Vagina (tissue), 2 donors: ENCODE results near the gene NELL1. TPM values are rescaled to one million over a fixed set of nuclear protein-coding genes. Genes with fewer than 3 reads are reported as not detected.

ENCODE experiments used
- DNase-seq, 2 donors: peaks; one replicate each; pipeline ENCODE4 v3.0.0-alpha.2; 2017; ENCODE audit errors: extremely low spot score in 2 of 2
- H3K27ac ChIP-seq: fragments of 200-600 bp; sonication (generic); one replicate; pipeline ENCODE4 v1.5.1; 2019
- H3K27me3 ChIP-seq: fragments of 200-600 bp; sonication (generic); one replicate; pipeline ENCODE4 v1.5.1; 2019
- H3K36me3 ChIP-seq, 2 donors: fragments of 200-600 bp; sonication (generic); one replicate each; pipeline ENCODE4 v1.5.1; 2017 to 2019
- H3K4me1 ChIP-seq: fragments of 200-600 bp; sonication (generic); one replicate; pipeline ENCODE4 v1.5.1; 2019
- H3K4me3 ChIP-seq, 2 donors: fragments of 200-600 bp; sonication (generic); 1 replicate in 1 of 2; 2 replicates in 1 of 2; pipeline ENCODE4 v1.5.1; 2016 to 2019
- H3K9me3 ChIP-seq: fragments of 200-600 bp; sonication (generic); one replicate; pipeline ENCODE4 v1.5.1; 2019
- POLR2A ChIP-seq, 2 donors: fragments of 450-650 bp; IDR thresholded peaks; one replicate each; pipeline ENCODE4 v1.6.1; 2017; ENCODE audit warnings: antibody characterized with exemption in 2 of 2, mild to moderate bottlenecking in 2 of 2, moderate library complexity in 2 of 2
- POLR2AphosphoS5 ChIP-seq, 2 donors: sonication (generic); formaldehyde crosslinking; IDR thresholded peaks; one replicate each; pipeline ENCODE4 v1.9.0; 2017; ENCODE audit warnings: antibody characterized with exemption in 2 of 2, mild to moderate bottlenecking in 2 of 2, low read depth in 1 of 2; ENCODE audit not compliant: insufficient read depth in 1 of 2
- intact Hi-C: fragments of 100-400 bp; cut with DNase I; formaldehyde crosslinking; loops from one replicate; pipeline ENCODE4 v1.15.1; 2023
- total RNA-seq: library from RNA; depleted of rRNA; stranded (reverse); fragments of >200 nt; gene quantifications from one replicate; pipeline ENCODE4 v1.2.3, GENCODE V29; 2016
- TF ChIP-seq, protein P1 (sequence below), 3 experiments: fragments of 450-650 bp in 2 of 3; fragments of 200-600 bp in 1 of 3; sonication (generic) in 1 of 3; IDR thresholded peaks; one replicate each; pipeline ENCODE4 v1.5.1; 2017 to 2019; ENCODE audit warnings: antibody characterized with exemption in 3 of 3, mild to moderate bottlenecking in 2 of 3, moderate library complexity in 2 of 3

The NELL1 gene
- total RNA-seq, 1 donor from 2014 or later = 0.49 TPM

DNA sequence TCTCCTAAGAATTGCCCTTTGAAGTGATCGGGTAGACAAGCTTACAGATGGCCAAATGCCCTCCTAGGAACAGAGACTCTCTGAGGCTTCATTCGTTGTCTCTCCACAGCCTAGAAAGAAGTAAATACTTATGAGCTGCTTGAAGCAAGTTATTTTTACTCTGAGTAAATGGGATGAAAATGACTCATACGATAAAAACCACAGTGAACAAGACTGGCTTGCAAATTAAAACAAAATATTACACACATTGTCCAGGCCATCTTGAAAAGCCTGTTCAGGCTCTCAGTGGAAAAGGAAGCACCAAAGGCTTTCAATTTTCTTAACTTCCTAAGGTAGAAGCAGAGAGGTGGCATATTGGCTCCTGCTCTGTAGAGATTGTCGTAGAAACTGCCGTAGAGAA is 294.2 kb downstream of the NELL1 start:
- H3K9me3 ChIP-seq = no peaks in the 10 kb centered on the region
- H3K36me3 ChIP-seq = no peaks in the 10 kb centered on the region
- H3K27ac ChIP-seq = no peak overlapping the region
- no peak for TF ChIP-seq POLR2A (IDR thresholded peaks at IDR 0.05)
- peak in 1 of 2 donors; percentile 68 for TF ChIP-seq POLR2AphosphoS5 (IDR thresholded peaks at IDR 0.05; ENCODE audit: insufficient read depth in 1 of 2, low read depth in 1 of 2)
- TF ChIP-seq, protein P1, sequence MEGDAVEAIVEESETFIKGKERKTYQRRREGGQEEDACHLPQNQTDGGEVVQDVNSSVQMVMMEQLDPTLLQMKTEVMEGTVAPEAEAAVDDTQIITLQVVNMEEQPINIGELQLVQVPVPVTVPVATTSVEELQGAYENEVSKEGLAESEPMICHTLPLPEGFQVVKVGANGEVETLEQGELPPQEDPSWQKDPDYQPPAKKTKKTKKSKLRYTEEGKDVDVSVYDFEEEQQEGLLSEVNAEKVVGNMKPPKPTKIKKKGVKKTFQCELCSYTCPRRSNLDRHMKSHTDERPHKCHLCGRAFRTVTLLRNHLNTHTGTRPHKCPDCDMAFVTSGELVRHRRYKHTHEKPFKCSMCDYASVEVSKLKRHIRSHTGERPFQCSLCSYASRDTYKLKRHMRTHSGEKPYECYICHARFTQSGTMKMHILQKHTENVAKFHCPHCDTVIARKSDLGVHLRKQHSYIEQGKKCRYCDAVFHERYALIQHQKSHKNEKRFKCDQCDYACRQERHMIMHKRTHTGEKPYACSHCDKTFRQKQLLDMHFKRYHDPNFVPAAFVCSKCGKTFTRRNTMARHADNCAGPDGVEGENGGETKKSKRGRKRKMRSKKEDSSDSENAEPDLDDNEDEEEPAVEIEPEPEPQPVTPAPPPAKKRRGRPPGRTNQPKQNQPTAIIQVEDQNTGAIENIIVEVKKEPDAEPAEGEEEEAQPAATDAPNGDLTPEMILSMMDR (IDR thresholded peaks at IDR 0.05) = no peak
- H3K4me1 ChIP-seq = no peaks in the 10 kb centered on the region
- no peaks in the 10 kb centered on the region for H3K27me3 ChIP-seq
- intact Hi-C loops = no loop called here
- no peak overlapping the region for H3K4me3 ChIP-seq
- DNase-seq = no peak

- TF ChIP-seq POLR2AphosphoS5 (IDR thresholded peaks at IDR 0.05; ENCODE audit: insufficient read depth in 1 of 2, low read depth in 1 of 2) (no peak), POLR2A (IDR thresholded peaks at IDR 0.05) (no peak)
- TF ChIP-seq, protein P1 (IDR thresholded peaks at IDR 0.05) = no peak
Measured at GRCh38 chr11:20964985-20965384, 295.6 kb downstream of the NELL1 start.

GRCh38 chr11:20966489-20966888 is 297.1 kb downstream of the NELL1 start:
- TF ChIP-seq, protein P1 (IDR thresholded peaks at IDR 0.05) = no peak
- TF ChIP-seq POLR2AphosphoS5 (IDR thresholded peaks at IDR 0.05; ENCODE audit: insufficient read depth in 1 of 2, low read depth in 1 of 2) (no peak), POLR2A (IDR thresholded peaks at IDR 0.05) (no peak)
- intact Hi-C loops = no loop called here
- no peaks in the 10 kb centered on the region for H3K36me3 ChIP-seq
- H3K27me3 ChIP-seq = no peaks in the 10 kb centered on the region
- H3K9me3 ChIP-seq = no peaks in the 10 kb centered on the region
- H3K4me3 ChIP-seq = no peak overlapping the region
- H3K27ac ChIP-seq = no peak overlapping the region
- H3K4me1 ChIP-seq = no peaks in the 10 kb centered on the region
- DNase-seq = no peak

More at GRCh38 chr11:20964985-20965384, 295.6 kb downstream of the NELL1 start:
- DNase-seq = no peak
- intact Hi-C loops = no loop called here
- Histone ChIP-seq H3K9me3 (no peaks in the 10 kb centered on the region), H3K4me1 (no peaks in the 10 kb centered on the region), H3K4me3 (no peak overlapping the region), H3K36me3 (no peaks in the 10 kb centered on the region), H3K27me3 (no peaks in the 10 kb centered on the region), H3K27ac (no peak overlapping the region)

DNA sequence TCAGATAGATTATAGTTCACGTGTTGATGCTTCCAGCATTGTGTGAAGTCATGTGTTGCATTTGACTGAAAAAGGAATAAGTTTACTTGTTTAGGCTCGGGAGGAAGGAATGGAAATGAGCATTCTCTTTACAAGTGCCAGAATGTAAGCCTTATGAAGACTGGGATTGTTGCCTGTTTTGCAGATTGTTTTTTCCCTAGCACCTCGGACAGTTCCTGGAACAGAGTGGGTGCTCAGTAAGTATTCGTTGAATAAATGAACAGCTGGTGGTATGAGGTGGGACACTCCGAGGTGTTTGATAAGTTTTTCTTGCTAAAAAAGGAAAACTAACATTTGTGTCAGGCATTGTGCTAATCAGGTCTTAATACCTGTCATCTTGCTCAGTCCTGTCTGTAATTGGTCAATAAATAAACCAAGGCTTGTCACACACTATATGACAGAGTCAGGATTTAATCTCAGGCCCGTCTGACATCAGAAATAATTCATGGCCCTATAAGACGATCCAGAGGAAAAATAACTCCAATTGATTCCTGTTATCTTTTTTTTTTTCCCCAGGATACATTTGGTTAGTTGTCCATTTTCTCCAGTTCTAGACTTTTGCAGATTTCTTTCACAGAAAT is 304.7 kb downstream of the NELL1 start:
- H3K27ac ChIP-seq = no peak overlapping the region
- no peaks in the 10 kb centered on the region for H3K9me3 ChIP-seq
- intact Hi-C loops = no loop called here
- no peak overlapping the region for H3K4me3 ChIP-seq
- H3K36me3 ChIP-seq = no peaks in the 10 kb centered on the region
- no peaks in the 10 kb centered on the region for H3K4me1 ChIP-seq
- no peak for DNase-seq
- TF ChIP-seq, protein P1 (IDR thresholded peaks at IDR 0.05) = no peak
- TF ChIP-seq POLR2AphosphoS5 (IDR thresholded peaks at IDR 0.05; ENCODE audit: insufficient read depth in 1 of 2, low read depth in 1 of 2) (no peak), POLR2A (IDR thresholded peaks at IDR 0.05) (no peak)
- H3K27me3 ChIP-seq = no peaks in the 10 kb centered on the region

DNA sequence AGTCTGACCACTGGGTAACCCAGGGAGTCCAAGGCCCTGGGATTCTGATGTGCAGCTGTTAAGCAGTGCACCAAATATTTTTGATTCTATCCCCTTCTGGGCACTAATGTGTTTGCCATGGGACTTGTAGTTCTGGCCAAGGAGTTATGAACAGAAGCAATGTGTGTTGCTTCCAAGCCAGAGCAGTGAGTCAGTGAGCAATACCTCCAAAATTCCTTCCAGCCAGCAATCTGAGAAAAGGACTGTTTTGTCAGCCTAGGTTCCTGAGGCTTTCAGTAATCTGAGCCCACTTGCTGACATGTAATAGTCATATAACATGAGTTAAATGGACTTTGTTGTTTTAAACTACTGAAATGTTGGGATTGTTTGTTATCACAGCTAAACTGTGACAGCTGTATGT is 311.4 kb downstream of the NELL1 start:
- no peaks in the 10 kb centered on the region for H3K36me3 ChIP-seq
- intact Hi-C loops = no loop called here
- H3K4me1 ChIP-seq = no peaks in the 10 kb centered on the region
- H3K27ac ChIP-seq = no peak overlapping the region
- H3K27me3 ChIP-seq = no peaks in the 10 kb centered on the region
- TF ChIP-seq, protein P1 (IDR thresholded peaks at IDR 0.05) = no peak
- TF ChIP-seq POLR2AphosphoS5 (IDR thresholded peaks at IDR 0.05; ENCODE audit: insufficient read depth in 1 of 2, low read depth in 1 of 2) (no peak), POLR2A (IDR thresholded peaks at IDR 0.05) (no peak)
- DNase-seq = no peak
- no peak overlapping the region for H3K4me3 ChIP-seq
- H3K9me3 ChIP-seq = no peaks in the 10 kb centered on the region
